Heart right ventricle (tissue), 16 donors: ENCODE data around the gene XPR1. TPM values are rescaled to one million over a fixed set of nuclear protein-coding genes. Genes with fewer than 3 reads are reported as not detected.
"Not testable (repeated sequence)": the region's sequence is repeated elsewhere in the genome, so short reads cannot be mapped to it uniquely, and the experiment has no call there.

Source experiments
- ATAC-seq, 8 donors: fragments of 200-7000 bp; cut with Tn5 transposase; one replicate each; pipeline ENCODE4 v1.9.1; 2020; ENCODE audit warnings: mild to moderate bottlenecking in 8 of 8, moderate library complexity in 8 of 8, moderate number of reproducible peaks in 1 of 8
- DNase-seq, 2 donors: peaks; one replicate each; pipeline ENCODE4 v3.0.0-alpha.2; 2020
- H3K27ac ChIP-seq, 10 donors: fragments of 200-600 bp; sonication (generic) in 2 of 10; one replicate each; pipeline versions ENCODE4 v1.5.0 to v1.8.0; 2020 to 2022; ENCODE audit warnings: mild to moderate bottlenecking in 3 of 10
- H3K27me3 ChIP-seq, 7 donors: fragments of 200-600 bp; one replicate each; pipeline ENCODE4 v1.8.0; 2021 to 2022; ENCODE audit warnings: mild to moderate bottlenecking in 2 of 7
- H3K36me3 ChIP-seq, 9 donors: fragments of 200-600 bp; sonication (generic) in 1 of 9; one replicate each; pipeline versions ENCODE4 v1.5.0 to v1.8.0; 2020 to 2022; ENCODE audit warnings: mild to moderate bottlenecking in 2 of 9
- H3K4me1 ChIP-seq, 9 donors: fragments of 200-600 bp; sonication (generic) in 1 of 9; one replicate each; pipeline versions ENCODE4 v1.5.0 to v1.8.0; 2020 to 2022; ENCODE audit warnings: mild to moderate bottlenecking in 4 of 9
- H3K4me3 ChIP-seq, 10 donors: fragments of 200-600 bp; sonication (generic) in 2 of 10; one replicate each; pipeline versions ENCODE4 v1.5.0 to v1.8.0; 2020 to 2022; ENCODE audit warnings: mild to moderate bottlenecking in 7 of 10, moderate library complexity in 2 of 10
- H3K9me3 ChIP-seq, 11 donors: fragments of 200-600 bp in 10 of 11; sonication (generic) in 2 of 11; one replicate each; pipeline versions ENCODE4 v1.5.0 to v1.8.0; 2013 to 2022; ENCODE audit warnings: mild to moderate bottlenecking in 2 of 11, control low read depth in 1 of 11, moderate library complexity in 1 of 11
- WGBS, 2 donors: extraction: QIAGEN DNeasy Blood & Tissue Kit; methylation state at CpG; one replicate each; pipeline ENCODE4 v1.1.7; 2013; ENCODE audit warnings: inconsistent platforms in 1 of 2; 5-methylcytosine and 5-hydroxymethylcytosine counted together
- intact Hi-C, 10 donors: fragments of 100-400 bp; cut with DNase I; formaldehyde crosslinking; loops; one replicate each; pipeline versions ENCODE4 v1.11.1 to v1.14.2; 2022
- polyA plus RNA-seq, 2 donors: library from polyadenylated mRNA; stranded (reverse); fragments of 200-250 nt; gene quantifications; one replicate each; pipeline ENCODE4 v1.2.3, GENCODE V29; 2013
- total RNA-seq, 10 donors: library from RNA; stranded (reverse); fragmentation: NEBNext Ultra II Directional in 3 of 10; extraction: Animal tissue kit (Norgen Biotek cat#: 25700) in 3 of 10; gene quantifications; one replicate each; pipeline versions ENCODE4 v1.2.1 to v1.2.4, GENCODE V29; 2021 to 2023
- TF ChIP-seq, protein P1 (sequence below), 9 donors: fragments of 200-600 bp; sonication (generic) in 2 of 9; IDR thresholded peaks; one replicate each; pipeline versions ENCODE4 v1.5.0 to v1.8.0; 2021 to 2022; ENCODE audit warnings: antibody characterized with exemption in 9 of 9, mild to moderate bottlenecking in 5 of 9, moderate library complexity in 1 of 9
- donor health status: Arrhythmogenic right ventricular cardiomyopathy.
- donor health status: ischemic (EF 13 %, LVEDD 7.1; RV severe dilation, severe dysfunction).
- donor health status: healthy with polysubstance abuse.
- donor health status: DM: no; HTN: yes; CAD: no.
- donor health status: DM: no; HTN: no; CAD: no.
- donor health status: ischemic (EF 25% LVEDD 6.9; RV normal size, moderate dysfunction).
- donor health status: ischemic (EF 25% LVEDD 5.7; RV mildly dilated, moderate dysfunction).
- donor health status: healthy.
- donor health status: DM: yes; HTN: yes; CAD: no.
- donor health status: Ischemic cardiomyopathy.
- donor health status: ischemic (EF 35%, LVEDD 5.7; RV mildly dilated, moderate dysfunction).
- donor health status: nonischemic (EF 11% LVEDD 7.7; RV severe dilation, severe dysfunction).
- donor health status: DM: yes; HTN: yes; CAD: no.
- donor health status: PGD.
- donor health status: ischemic (EF 29% LVEDD 5.4; RV normal size, mild dysfunction).
- donor health status: nonischemic (EF 23%, LVEDD 6.1; RV moderate dilation, normal function).

The XPR1 gene
- total and polyA plus RNA-seq, 12 donors = 18.3 to 142 (median 70.0) TPM

DNA sequence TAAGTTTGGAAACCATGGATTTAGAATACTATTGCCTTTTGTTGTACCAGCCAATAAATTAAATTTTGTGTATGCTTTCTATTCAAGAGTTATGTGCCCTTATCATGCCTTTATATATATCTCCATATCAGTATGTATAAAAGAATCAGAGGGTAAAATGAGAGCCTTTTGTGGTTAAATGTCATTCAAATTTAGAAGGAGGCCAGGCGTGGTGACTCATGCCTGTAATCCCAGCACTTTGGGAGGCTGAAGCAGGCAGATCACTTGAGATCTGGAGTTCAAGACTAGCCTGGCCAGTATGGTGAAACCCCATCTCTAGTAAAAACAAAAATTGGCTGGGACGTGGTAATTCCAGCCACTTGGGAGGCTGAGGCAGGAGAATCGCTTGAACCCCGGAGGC lies 88.9 kb downstream of the XPR1 start:
- Histone ChIP-seq H3K36me3 (peaks cover 0 to 3% (median 0%) of the 10 kb centered on the region in 9 donors), H3K9me3 (no peaks in the 10 kb centered on the region), H3K4me1 (peaks cover 0 to 54% (median 8%) of the 10 kb centered on the region in 9 donors), H3K27me3 (no peaks in the 10 kb centered on the region), H3K27ac (no peak overlapping the region), H3K4me3 (no peak overlapping the region)
- WGBS, 2 donors = 95 to 97% methylated on average over 4 of the region's 4 CpGs
- intact Hi-C loops = no loop called here
- DNase-seq = no peak
- TF ChIP-seq, protein P1, sequence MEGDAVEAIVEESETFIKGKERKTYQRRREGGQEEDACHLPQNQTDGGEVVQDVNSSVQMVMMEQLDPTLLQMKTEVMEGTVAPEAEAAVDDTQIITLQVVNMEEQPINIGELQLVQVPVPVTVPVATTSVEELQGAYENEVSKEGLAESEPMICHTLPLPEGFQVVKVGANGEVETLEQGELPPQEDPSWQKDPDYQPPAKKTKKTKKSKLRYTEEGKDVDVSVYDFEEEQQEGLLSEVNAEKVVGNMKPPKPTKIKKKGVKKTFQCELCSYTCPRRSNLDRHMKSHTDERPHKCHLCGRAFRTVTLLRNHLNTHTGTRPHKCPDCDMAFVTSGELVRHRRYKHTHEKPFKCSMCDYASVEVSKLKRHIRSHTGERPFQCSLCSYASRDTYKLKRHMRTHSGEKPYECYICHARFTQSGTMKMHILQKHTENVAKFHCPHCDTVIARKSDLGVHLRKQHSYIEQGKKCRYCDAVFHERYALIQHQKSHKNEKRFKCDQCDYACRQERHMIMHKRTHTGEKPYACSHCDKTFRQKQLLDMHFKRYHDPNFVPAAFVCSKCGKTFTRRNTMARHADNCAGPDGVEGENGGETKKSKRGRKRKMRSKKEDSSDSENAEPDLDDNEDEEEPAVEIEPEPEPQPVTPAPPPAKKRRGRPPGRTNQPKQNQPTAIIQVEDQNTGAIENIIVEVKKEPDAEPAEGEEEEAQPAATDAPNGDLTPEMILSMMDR (IDR thresholded peaks at IDR 0.05) = no peak
- no peak for ATAC-seq

DNA sequence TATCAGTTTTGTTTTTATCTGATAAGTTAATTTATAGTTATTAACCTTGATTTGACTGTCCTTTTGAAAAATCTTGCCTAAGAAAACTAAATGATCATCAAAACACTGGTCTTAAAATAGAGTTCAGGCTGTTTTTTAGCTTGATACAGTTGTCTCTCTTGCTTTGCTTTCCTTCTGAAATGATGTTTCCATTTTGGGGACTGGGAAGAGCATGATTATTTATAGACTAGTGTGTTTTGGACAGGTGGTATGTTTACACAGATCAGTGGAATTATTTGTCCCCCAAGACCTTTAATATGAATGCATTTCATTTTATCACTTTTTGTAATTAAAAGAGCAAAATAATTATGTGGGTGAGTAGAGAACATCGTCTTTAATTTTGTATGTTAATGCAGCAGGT lies 90.8 kb downstream of the XPR1 start:
- intact Hi-C loops = no loop called here
- no peaks in the 10 kb centered on the region for H3K36me3 ChIP-seq
- no peaks in the 10 kb centered on the region for H3K27me3 ChIP-seq
- WGBS, 2 donors = 88 to 97% methylated on average over 1 of the region's 1 CpG
- peaks cover 0 to 53% (median 8%) of the 10 kb centered on the region in 9 donors for H3K4me1 ChIP-seq
- peaks cover 0 to 8% (median 0%) of the 10 kb centered on the region in 11 donors for H3K9me3 ChIP-seq
- no peak overlapping the region for H3K4me3 ChIP-seq
- ATAC-seq (peak in 2 of 8 donors; percentile 46 to 67), DNase-seq (no peak)
- peak overlapping the region in 4 of 10 donors; percentile 6 to 33 (median 16) for H3K27ac ChIP-seq
- TF ChIP-seq, protein P1 (IDR thresholded peaks at IDR 0.05) = no peak

DNA sequence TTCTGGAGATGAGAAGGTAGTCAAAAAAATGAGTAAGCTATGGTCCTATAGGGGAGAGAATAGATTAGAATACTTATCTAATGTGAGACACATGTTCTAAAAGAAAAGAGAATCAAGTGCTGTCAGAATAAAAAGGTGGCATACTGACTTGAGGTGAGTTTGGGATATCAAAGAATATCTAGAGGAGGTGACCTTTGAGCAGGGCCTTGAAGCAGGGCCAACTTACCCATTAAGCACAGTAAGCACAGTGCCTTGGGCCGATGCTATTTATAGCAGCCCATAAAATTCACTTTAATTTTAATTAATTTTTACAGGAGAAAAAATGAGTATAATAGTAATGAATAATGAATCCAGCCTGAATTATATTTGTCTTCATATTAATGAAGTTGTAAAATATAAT lies 92.2 kb downstream of the XPR1 start:
- Histone ChIP-seq H3K9me3 (peaks cover 0 to 13% (median under 1%) of the 10 kb centered on the region in 11 donors), H3K4me1 (peaks cover 0 to 47% (median 8%) of the 10 kb centered on the region in 9 donors), H3K4me3 (no peak overlapping the region), H3K27ac (peak overlapping the region in 1 of 10 donors; percentile 8), H3K36me3 (no peaks in the 10 kb centered on the region), H3K27me3 (no peaks in the 10 kb centered on the region)
- TF ChIP-seq, protein P1 (IDR thresholded peaks at IDR 0.05) = no peak
- intact Hi-C loops = no loop called here
- WGBS, 2 donors = 61 to 68% methylated on average over 1 of the region's 1 CpG
- DNase-seq (no peak), ATAC-seq (peak in 3 of 8 donors; percentile 51 to 67 (median 51))

DNA sequence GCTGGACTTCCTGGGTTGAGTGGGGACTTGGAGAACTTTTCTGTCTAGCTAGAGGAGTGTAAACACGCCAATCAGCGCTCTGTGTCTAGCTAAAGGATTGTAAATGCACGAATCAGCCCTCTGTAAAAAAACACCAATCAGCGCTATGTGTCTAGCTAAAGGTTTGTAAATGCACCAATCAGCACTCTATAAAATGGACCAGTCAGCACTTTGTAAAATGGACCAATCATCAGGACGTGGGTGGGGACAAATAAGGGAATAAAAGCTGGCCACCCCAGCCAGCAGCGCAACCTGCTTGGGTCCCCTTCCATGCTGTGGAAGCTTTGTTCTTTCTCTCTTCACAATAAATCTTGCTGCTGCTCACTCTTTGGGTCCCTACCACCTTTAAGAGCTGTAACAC lies 94.2 kb downstream of the XPR1 start:
- intact Hi-C loops, H3K27me3 ChIP-seq, H3K36me3 ChIP-seq, DNase-seq, ATAC-seq, H3K27ac ChIP-seq, H3K4me3 ChIP-seq: not testable (repeated sequence)
- Histone ChIP-seq H3K4me1 (peaks cover 0 to 40% (median 5%) of the 10 kb centered on the region in 9 donors), H3K9me3 (peaks cover 0 to 33% (median 3%) of the 10 kb centered on the region in 11 donors)
- 94 to 98% methylated on average over 6 of the region's 6 CpGs for WGBS, 2 donors

DNA sequence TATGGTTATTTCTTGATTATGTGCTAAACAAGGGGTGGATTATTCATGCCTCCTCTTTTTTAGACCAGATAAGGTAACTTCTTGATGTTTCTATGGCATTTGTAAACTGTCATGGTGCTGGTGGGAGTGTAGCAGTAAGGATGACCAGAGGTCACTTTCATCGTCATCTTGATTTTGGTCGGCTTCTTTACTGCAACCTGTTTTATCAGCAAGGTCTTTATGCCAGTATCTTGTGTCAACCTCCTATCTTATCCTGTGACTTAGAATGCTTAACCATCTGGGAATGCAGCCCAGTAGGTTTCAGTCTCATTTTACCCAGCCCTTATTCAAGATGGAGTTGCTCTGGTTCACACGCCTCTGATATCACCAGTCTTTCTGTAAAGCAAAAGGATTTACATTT lies 95.9 kb downstream of the XPR1 start:
- H3K27ac ChIP-seq, ATAC-seq, H3K4me3 ChIP-seq, H3K36me3 ChIP-seq, DNase-seq, H3K27me3 ChIP-seq, intact Hi-C loops: not testable (repeated sequence)
- H3K4me1 ChIP-seq = peaks cover 0 to 35% (median 0%) of the 10 kb centered on the region in 9 donors
- peaks cover 0 to 50% (median 5%) of the 10 kb centered on the region in 11 donors for H3K9me3 ChIP-seq
- WGBS, 2 donors = 61% methylated on average over 3 of the region's 3 CpGs
